GM19324 (cell line): ENCODE measurements around the gene FBP1.
"Not testable (repeated sequence)": the region's sequence is repeated elsewhere in the genome, so short reads cannot be mapped to it uniquely, and the experiment has no call there.

Source experiments
- ATAC-seq: cut with Tn5 transposase; IDR thresholded peaks from one replicate; pipeline ENCODE4 v1.9.1; 2021; ENCODE audit warnings: mild to moderate bottlenecking, moderate library complexity; ENCODE audit not compliant: unreplicated experiment, low FRiP score

The FBP1 gene

GRCh38 chr9:94623253-94623652 is 16.1 kb downstream of the FBP1 start:
- no peak for ATAC-seq

DNA sequence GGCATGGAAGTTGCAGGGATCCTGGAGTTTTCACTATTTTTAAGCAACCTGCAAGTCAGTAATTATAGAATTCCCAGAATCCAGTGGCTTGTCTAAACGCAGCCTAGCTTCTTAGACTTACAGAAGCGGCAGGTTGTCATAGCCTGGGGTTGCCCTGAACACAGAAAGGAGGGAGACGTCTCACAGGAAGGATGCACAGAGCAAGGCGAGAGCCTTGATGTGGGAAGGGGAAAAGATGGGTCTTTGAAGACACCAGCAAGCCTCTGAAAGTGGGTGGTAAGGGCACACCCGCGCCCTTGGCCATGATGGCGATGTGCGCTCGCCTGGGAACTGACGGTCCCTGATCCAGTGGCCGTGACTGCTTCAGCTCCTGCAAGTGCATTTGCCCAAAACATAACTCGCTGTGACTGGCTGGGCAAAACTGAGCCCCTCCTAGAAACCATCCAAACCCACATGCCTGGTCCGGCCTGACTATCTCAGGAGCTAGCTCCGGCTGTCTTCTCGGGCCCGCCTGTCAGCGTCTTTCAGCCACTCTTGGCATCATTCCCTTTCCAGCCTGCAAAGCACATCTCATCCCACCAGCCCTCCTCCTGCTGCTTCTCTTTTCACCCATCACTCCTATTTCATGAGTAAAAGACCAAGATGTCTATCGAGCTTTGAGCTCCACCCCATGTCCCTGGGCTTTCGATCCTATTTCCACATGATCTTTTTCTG is 17.1 kb downstream of the FBP1 start:
- no peak for ATAC-seq

DNA sequence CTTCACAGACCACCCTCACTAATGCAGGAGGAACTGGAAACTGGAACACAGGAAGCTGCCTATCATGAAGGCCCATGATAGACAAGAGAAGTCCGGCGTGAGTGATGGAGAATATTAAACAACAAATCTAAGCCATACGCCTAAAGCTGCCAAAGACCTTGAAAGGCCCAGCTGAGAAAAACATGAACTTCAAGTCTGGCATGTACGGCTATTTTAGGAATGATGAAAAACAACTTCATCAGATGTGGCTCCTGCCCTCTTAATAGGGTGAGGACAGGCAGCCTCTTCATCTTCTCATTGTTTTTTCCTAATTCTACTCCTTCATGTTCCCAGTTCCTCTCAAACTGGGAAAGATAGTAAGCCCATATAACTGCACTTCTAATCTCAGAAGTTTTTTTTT is 20.3 kb downstream of the FBP1 start:
- no peak for ATAC-seq

- ATAC-seq = no peak
These were observed 26.3 kb downstream of the FBP1 start for GRCh38 chr9:94613003-94613402.

- no peak for ATAC-seq
These were observed 27.2 kb downstream of the FBP1 start for GRCh38 chr9:94612071-94612470.

DNA sequence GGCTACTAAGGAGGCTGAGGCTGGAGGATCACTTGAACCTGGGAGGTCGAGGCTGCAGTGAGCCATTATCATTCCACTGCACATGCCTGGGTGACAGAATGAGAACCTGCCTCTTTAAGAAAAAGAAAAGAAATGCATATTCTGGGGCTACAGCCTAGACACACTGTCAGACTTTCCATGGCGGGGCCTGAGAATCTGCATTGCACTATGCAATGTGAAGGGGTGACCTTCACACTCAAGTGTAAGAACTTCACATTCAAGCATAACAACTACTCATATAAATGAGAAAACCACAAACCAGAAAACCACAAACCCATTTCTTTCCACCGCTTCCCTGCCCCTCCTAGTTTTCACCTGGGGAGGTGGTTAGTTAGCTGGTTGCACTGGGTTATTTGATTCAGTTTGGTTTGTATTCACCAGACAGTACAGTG is 27.7 kb downstream of the FBP1 start:
- no peak for ATAC-seq

DNA sequence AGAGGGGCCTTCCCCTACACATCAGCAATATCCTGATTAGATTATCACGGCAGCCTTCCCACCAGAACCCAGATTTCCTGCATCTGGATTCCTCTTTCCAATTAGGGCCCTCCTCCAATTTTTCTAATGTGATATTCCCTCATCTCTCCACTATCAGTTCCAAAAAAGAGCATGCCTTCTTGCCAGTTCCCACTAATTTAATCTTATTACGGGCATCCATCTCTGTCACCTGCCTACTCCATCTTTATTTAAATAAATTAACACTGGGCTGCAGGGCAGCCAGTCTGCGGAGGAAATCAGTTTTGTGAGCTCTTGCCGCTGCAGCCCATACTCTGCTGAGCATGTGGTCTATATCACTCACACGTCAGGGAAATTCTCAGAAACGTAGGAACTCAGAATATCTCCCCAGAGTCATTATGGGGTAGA is 29.1 kb downstream of the FBP1 start:
- no peak for ATAC-seq

DNA sequence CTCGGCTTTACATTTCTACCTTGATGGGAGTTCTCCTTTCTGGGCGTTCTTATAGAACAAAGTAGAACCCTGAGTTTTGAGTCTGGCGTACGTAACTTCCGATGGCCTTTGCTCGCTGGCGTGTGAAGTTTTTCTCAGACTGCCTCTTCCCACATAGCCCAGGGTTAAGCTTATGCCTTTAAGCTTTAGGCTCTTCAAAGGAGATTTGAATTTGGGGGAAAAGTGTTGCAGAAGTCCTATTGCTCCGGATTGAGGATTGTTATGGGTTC is 32.0 kb downstream of the FBP1 start:
- ATAC-seq = no peak

GRCh38 chr9:94606646-94607422 is 32.5 kb downstream of the FBP1 start:
- ATAC-seq = no peak

- no peak for ATAC-seq
These were observed 35.8 kb downstream of the FBP1 start for GRCh38 chr9:94603259-94604160.

DNA sequence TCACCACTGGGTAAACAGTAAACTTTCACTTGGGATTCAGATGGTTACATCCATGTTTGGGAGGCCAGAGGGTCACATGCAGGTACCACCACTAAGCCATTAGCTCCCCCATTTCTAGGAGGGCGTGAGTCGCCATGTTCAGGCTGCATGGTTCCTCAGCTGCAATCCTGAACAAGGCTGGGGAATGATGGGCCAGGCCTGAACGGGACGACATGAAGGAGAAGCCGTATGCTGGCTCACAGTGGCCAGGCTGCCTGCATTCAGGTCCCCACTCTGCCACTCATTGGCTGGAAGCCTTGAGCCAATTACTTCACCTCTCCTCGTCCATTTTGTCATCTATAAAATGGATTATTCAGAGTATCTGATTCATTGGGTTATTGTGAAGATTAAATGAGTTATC is 36.7 kb downstream of the FBP1 start:
- no peak for ATAC-seq

DNA sequence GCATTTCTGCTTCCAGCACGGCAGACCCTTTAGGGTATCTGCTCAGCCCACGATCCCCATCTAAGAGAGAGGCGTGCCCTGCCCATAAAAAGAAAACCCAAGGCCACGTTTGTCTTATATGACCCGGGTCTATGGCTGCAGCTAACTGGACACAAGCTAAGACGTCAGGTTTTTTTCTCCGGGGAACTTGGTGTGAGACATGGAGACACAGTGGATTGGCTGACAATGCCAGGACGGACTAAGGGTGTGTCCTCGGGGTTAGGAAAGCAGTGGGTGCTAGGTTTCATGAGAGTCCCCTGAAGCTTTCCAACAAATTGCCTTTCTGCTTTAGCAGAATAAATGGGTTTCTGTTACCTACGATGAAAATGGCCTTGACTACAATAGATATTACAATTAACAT is 38.6 kb downstream of the FBP1 start:
- no peak for ATAC-seq

- ATAC-seq = no peak
These were observed 39.1 kb downstream of the FBP1 start for GRCh38 chr9:94600258-94600657.

GRCh38 chr9:94599102-94599501 is 40.2 kb downstream of the FBP1 start:
- ATAC-seq = no peak

DNA sequence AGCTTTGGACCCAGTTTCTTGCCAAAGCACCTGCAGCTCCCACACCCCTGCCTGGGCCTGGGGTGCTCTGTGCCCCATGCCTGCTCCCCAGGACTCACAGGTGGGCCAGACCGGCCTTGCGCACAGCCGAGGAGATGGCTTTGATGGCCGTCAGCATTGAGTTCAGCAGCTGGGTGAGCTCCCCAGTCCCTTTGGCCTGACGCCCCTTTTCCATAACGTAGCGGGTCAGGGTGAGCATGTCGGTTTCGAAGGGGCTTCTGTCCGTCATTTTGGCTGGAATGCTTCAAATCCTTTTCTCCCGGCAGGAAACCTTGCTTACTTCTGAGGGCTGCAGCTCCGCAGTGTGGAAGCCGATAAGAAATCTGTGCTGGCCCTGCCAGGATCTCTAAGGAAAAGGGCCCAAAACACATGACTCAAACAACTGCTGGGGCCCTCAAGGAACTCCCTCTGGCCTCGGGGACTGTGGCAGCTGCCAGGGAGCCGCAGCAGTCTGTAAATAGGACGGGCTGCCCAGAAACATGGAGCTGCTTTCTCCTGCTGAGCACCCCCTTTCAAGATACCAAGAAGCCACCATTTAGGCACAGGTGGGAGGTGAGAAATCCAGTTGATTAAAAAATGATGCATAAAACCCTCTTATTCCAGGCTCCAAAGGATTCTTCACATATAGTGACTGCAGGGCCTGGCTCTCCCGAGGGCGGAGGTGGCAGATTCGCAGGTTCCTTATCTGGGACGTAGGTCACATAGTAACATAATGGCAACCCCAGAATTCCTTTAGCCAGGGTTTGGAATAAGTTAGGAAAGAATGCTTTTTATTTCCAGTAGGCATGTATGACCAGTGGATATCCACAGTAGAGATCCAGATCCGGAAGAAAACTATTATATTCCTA is 45.6 kb downstream of the FBP1 start, which contains the start of gene FBP2:
TSS of gene FBP2 (minus strand) at position 366 of the 887 bp plus-strand sequence. CDS start at position 268, 98 bp downstream.
- ATAC-seq = no peak

DNA sequence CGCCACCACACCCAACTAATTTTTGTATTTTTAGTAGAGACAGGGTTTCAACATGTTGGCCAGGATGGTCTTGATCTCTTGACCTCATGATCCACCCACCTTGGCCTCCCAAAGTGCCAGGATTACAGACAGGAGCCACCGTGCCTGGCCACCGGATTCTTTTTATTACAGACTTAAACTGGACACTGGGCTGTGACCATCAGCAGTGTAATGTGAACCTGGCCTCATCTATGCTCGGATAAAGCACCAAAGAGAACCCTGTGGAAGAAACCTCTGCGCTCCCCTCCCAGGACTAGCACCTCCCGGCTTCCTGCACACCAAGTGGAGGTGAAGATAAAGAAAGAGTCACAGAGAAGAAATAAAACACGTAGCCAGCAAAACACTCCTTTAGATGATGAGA is 46.6 kb downstream of the FBP1 start:
- not testable (repeated sequence) for ATAC-seq

DNA sequence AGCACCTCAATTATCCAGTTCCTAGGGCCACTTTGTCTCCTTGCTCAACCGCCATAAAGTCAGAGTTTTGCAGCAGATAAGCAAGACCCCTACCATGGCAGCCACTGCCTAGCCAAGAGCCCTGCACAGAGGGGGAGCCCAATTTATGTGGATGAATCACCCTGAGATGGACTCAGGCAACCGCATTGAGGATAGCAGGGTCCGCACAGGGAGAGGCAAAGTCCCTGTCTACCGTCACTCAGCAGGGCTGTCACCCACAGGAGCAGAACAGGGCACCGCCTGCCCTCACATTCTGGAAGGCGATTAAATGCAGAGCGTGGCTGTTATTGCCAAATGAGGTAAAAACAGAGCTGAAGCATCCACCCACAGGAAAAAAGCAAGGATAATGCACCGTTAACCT is 47.4 kb downstream of the FBP1 start:
- no peak for ATAC-seq

DNA sequence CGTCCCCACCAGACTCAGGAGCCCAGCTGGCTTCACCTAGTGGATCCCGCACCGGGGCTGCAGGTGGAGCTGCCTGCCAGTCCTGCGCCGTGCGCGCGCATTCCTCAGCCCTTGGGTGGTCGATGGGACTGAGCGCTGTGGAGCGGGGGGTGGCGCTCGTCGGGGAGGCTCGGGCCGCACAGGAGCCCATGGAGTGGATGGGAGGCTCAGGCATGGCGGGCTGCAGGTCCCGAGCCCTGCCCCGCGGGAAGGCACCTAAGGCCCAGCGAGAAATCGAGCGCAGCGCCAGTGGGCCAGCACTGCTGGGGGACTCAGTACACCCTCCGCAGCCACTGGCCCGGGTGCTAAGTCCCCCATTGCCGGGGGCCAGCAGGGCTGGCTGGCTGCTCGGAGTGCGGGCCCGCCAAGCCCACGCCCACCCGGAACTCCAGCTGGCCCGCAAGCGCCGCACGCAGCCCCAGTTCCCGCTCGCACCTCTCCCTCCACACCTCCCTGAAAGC is 48.2 kb downstream of the FBP1 start:
- ATAC-seq = not testable (repeated sequence)

GRCh38 chr9:94588681-94589080 is 50.6 kb downstream of the FBP1 start:
- ATAC-seq = no peak

DNA sequence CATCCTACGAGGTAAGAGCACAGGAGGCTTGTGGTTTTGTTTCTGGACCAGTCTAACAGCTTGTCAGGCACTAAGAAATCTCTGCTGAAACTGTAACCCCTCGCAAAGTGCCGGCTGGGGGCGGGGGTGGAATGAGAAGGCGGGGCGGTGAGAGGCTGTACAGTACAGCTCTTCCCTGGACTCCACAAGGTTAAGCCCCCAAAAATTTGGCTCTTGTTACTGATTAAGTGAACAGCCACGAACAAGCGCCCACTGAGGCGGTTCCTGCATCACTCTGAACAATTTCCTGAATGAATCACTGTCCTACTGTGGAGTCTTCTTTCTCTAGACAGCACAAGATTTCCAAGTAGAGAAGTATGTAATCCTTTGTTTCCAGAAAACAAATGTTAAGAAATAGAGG is 52.5 kb downstream of the FBP1 start:
- ATAC-seq = no peak
